HL-60 (cell line): ENCODE measurements around the gene ARID4A.

ENCODE experiments used
- DNase-seq, 2 experiments: peaks; one replicate each; pipeline ENCODE4 v3.0.0-alpha.2; 2010 to 2020; ENCODE audit warnings: low read depth in 1 of 2, low spot score in 1 of 2
- H3K27ac ChIP-seq: fragments of 250-450 bp; sonication (Bioruptor Pico); replicated peaks from 2 replicates; pipeline ENCODE4 v1.5.1; 2020; ENCODE audit warnings: mild to moderate bottlenecking, moderate library complexity
- H3K27me3 ChIP-seq: fragments of 250-450 bp; sonication (Bioruptor Pico); 2 replicates; pipeline ENCODE4 v1.5.1; 2021; ENCODE audit warnings: mild to moderate bottlenecking, moderate library complexity; ENCODE audit not compliant: insufficient read depth, poor library complexity, severe bottlenecking
- H3K4me3 ChIP-seq: replicated peaks from 2 replicates; pipeline ENCODE4 v1.5.1; 2011; ENCODE audit warnings: mild to moderate bottlenecking, control low read depth, low read length; ENCODE audit not compliant: insufficient read depth
- CTCF ChIP-seq: IDR thresholded peaks from one replicate; pipeline ENCODE4 v1.5.1; 2011; ENCODE audit warnings: low read length, control low read depth, inconsistent platforms; ENCODE audit not compliant: insufficient read depth
- GABPA ChIP-seq: IDR thresholded peaks from 2 replicates; pipeline ENCODE4 v1.6.1; 2012; ENCODE audit warnings: low read depth
- POLR2AphosphoS5 ChIP-seq: IDR thresholded peaks from 2 replicates; pipeline ENCODE4 v1.6.1; 2012; ENCODE audit warnings: low read depth
- REST ChIP-seq: IDR thresholded peaks from 2 replicates; pipeline ENCODE4 v1.6.1; 2012; ENCODE audit warnings: low read depth; ENCODE audit not compliant: insufficient replicate concordance
- SPI1 ChIP-seq: IDR thresholded peaks from 2 replicates; pipeline ENCODE4 v1.6.1; 2012; ENCODE audit warnings: low read depth, mild to moderate bottlenecking, borderline replicate concordance

ARID4A gene

GRCh38 chr14:58397156-58397555 lies 98.8 kb downstream of the ARID4A start:
- TF ChIP-seq POLR2AphosphoS5 (no peak), SPI1 (no peak), CTCF (no peak), REST (no peak), GABPA (no peak)
- Histone ChIP-seq H3K27me3 (no peaks in the 10 kb centered on the region), H3K4me3 (no peak overlapping the region), H3K27ac (no peak overlapping the region)
- DNase-seq = no peak

GRCh38 chr14:58398495-58398894 lies 100.1 kb downstream of the ARID4A start:
- TF ChIP-seq CTCF (no peak), POLR2AphosphoS5 (no peak), GABPA (no peak), SPI1 (no peak), REST (no peak)
- Histone ChIP-seq H3K27me3 (no peaks in the 10 kb centered on the region), H3K4me3 (no peak overlapping the region), H3K27ac (no peak overlapping the region)
- DNase-seq = no peak

- DNase-seq = no peak
- Histone ChIP-seq H3K27me3 (no peaks in the 10 kb centered on the region), H3K27ac (no peak overlapping the region), H3K4me3 (no peak overlapping the region)
- TF ChIP-seq SPI1 (no peak), GABPA (no peak), REST (no peak), CTCF (no peak), POLR2AphosphoS5 (no peak)
Observed at GRCh38 chr14:58398895-58399294, 100.5 kb downstream of the ARID4A start.
